HG03064 (cell line): Measurements from ENCODE around the gene ELOVL7.
"Not testable (repeated sequence)": the region's sequence is repeated elsewhere in the genome, so short reads cannot be mapped to it uniquely, and the experiment has no call there.

Experiments
- ATAC-seq: cut with Tn5 transposase; IDR thresholded peaks from one replicate; pipeline ENCODE4 v1.9.1; 2021; ENCODE audit warnings: low read depth; ENCODE audit not compliant: unreplicated experiment

ELOVL7 gene

DNA sequence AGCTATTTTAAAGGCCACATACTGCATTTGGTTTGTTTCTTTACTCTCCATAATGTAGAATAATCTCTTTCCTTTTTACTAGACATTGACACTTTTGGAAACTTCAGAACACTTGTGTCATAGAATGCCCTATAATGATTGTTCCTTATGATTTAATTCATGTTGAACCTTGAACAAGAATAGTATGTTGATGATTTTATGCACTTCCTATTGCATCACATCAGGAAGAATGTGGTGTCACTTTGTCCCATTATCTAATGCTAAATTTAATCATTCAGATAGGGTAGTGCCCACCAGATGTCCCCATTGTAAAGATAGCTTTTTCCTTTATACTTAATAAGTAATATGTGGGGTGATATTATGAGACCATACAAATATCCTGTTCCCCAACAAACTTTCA is 124.7 kb downstream of the ELOVL7 start:
- ATAC-seq = no peak

DNA sequence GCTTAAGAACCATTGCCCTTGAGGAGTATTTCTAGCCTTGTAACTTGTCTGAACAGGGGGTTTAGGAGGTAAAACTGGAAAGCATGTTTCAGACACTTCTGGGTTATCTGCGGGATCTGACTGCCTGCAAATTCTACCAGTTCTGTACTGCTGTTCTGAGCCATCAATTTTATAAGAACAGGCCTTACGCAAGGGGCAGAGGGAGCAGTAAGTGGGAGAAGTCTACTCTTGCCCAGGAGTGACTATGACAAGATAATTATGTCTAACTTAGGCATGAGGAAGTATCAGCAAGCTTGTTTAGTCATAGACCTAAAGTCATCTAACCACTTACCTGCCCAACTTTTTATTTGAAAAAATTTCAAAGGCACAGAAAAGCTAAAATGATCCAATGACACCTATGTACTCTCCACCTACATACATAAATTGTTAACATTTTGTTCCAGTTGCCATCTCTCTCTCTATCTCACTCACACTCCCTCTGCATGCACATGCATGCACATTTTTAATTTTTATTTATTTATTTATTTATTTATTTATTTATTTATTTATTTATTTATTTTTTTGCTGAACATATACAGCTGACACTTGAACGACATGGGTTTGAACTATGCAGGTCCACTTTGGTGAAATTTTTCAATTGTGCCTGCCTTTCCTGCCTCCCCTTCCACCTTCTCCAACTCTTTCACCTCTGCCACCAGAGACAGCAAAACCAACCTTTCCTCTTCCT is 125.7 kb downstream of the ELOVL7 start:
- no peak for ATAC-seq

DNA sequence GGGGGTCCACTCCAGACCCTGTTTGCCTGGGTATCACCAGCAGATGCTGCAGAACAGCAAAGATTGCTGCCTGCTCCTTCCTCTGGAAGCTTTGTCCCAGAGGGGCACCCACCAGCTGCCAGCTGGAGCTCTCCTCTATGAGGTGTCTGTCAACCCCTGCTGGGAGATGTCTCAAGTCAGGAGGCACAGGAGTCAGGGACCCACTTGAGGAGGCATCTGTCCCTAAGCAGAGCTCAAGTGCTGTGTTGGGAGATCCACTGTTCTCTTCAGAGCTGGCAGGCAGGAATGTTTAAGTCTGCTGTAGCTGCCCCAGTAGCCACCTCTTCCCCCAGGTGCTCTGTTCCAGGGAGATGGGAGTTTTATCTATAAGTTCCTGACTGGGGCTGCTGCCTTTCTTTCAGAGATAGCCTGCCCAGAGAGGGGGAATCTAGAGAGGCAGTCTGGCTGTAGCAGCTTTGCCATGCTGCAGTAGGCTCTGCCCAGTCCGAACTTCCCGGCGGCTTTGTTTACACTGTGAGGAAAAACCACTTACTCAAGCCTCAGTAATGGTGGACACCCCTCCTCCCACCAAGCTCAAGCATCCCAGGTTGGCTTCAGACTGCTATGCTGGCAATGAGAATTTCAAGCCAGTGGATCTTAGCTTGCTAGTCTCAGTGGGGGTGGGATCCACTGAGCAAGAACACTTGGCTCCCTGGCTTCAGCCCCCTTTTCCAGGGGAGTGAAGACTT is 128.7 kb downstream of the ELOVL7 start:
- ATAC-seq = not testable (repeated sequence)

DNA sequence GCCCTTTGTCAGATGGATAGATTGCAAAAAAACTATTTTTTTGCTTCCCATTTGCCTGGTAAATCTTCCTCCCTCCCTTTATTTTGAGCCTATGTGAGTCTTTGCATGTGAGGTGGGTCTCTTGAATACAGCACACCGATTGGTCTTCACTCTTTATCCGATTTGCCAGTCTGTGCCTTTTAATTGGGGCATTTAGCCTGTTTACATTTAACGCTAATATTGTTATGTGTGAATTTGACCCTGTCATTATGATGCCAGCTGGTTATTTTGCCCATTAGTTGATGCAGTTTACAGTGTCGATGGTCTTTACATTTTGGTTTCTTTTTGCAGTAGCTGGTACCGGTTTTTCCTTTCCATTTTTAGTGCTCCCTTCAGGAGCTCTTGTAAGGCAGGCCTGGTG is 131.1 kb downstream of the ELOVL7 start:
- ATAC-seq = no peak

DNA sequence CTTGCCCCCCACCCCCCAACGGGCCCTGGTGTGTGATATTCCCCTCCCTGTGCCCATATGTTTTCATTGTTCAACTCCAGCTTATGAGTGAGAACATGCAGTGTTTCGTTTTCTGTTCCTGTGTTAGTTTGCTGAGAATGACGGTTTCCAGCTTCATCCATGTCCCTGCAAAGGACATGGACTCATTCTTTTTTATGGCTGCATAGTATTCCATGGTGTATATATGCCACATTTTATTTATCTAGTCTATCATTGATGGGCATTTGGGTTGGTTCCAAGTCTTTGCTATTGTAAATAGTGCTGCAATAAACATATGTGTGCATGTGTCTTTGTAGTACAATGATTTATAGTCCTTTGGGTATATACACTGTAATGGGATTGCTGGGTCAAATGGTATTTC is 132.2 kb downstream of the ELOVL7 start:
- ATAC-seq = not testable (repeated sequence)

DNA sequence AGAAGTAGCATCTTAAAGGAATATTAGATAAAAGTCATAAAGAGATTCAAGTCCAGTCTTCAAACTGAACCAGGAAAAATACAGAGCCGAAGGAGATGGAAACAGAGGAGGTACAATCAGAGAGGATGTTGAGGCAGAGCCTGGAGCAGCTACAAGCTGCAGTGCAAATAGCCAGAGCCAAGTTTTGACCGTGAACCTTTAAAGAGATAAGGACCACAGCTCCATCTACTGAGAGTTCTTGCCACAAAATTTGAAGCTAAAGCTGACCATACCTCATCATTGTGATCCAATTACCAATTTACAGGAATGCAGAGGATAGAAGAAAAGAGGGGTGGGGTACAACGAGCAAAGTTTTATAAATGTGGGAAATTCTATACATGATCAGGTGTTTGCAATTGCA is 133.7 kb downstream of the ELOVL7 start:
- ATAC-seq = no peak

DNA sequence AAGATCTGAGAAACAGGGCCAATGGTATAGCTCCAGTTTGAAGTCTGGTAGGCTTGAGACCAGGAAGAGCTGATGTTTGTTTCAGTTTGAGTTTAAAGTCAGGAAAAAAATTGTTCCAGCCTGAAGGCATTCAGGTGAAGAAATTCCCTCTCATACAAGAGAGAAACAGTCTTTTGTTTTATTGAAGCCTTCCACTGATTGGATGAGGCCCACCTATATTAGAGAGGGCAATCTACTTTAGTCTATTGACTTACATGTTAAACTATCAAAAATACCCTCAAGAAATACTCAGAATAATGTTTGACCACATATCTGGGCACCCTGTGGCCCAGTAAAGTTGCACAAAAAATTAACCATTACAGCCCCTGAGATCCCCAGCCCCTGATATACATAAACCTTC is 138.9 kb downstream of the ELOVL7 start:
- no peak for ATAC-seq

DNA sequence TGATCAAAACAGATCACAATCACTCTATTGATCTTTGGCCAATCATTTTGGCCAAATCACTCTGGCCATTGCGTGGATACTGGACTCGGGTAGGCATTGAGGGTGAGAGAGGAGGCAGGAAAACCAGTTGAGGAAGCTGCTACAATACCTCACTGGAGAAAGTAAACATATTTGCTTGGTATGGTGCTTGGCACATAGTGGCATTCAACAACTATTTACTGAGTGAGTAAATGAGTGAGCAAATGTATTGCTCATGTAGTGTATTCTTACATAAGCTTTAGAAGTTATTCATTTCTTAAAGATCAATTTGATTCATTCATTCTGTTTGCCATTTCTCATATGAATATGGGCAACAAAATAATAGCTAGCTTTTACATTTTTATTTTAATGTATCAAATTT is 140.1 kb downstream of the ELOVL7 start:
- no peak for ATAC-seq
